ENCODE data around the gene RPL29.

The RPL29 gene

GRCh38 chr3:52025453-52025852 is 29.8 kb upstream of the RPL29 start:
- ATAC-seq, result no peak

GRCh38 chr3:52024765-52025452 is 29.2 kb upstream of the RPL29 start:
- ATAC-seq, result no peak

GRCh38 chr3:52023860-52024764 is 28.4 kb upstream of the RPL29 start:
- no peak for ATAC-seq

GRCh38 chr3:52023101-52023770 is 27.5 kb upstream of the RPL29 start:
- no peak for ATAC-seq

GRCh38 chr3:52022323-52023100 is 26.8 kb upstream of the RPL29 start:
- no peak for ATAC-seq

GRCh38 chr3:52021489-52022268 is 26.0 kb upstream of the RPL29 start:
- ATAC-seq, result no peak

- ATAC-seq, result no peak
Observed at GRCh38 chr3:52020796-52021195, 25.1 kb upstream of the RPL29 start.

GRCh38 chr3:52019352-52020080 is 23.8 kb upstream of the RPL29 start:
- no peak for ATAC-seq

- ATAC-seq, result no peak
Observed at GRCh38 chr3:52018319-52019000, 22.8 kb upstream of the RPL29 start.

GRCh38 chr3:52017586-52017985 is 21.9 kb upstream of the RPL29 start:
- no peak for ATAC-seq

- ATAC-seq, result no peak
Observed at GRCh38 chr3:52015438-52016228, 19.9 kb upstream of the RPL29 start.

- no peak for ATAC-seq
Observed at GRCh38 chr3:52014613-52015012, 18.9 kb upstream of the RPL29 start.

GRCh38 chr3:52013802-52014598 is 18.3 kb upstream of the RPL29 start:
- no peak for ATAC-seq

- no peak for ATAC-seq
Observed at GRCh38 chr3:52012699-52013098, 17.0 kb upstream of the RPL29 start.

- ATAC-seq, result no peak
Observed at GRCh38 chr3:52010431-52010830, 14.7 kb upstream of the RPL29 start.

- ATAC-seq, result no peak
Observed at GRCh38 chr3:52007291-52007690, 11.6 kb upstream of the RPL29 start.

- no peak for ATAC-seq
Observed at GRCh38 chr3:52006820-52007133, 11.1 kb upstream of the RPL29 start.

GRCh38 chr3:52006017-52006819 is 10.5 kb upstream of the RPL29 start:
- ATAC-seq, result no peak

Data from activated CD4-positive, CD25-positive, alpha-beta regulatory T cell treated with anti-CD3 and anti-CD28 coated beads, Interleukin-2, amount 50 U/mL, for 24 hours (primary cell).